H9 (cell line): ENCODE results near the gene MIB2. TPM values are rescaled to one million over a fixed set of nuclear protein-coding genes. Genes with fewer than 3 reads are reported as not detected.

Experiments used
- DNase-seq: peaks from one replicate; pipeline ENCODE4 v3.0.0-alpha.2; 2017
- H2AFZ ChIP-seq: one replicate; pipeline ENCODE4 v1.6.1; 2013; ENCODE audit warnings: mild to moderate bottlenecking, low read length, control low read depth, moderate library complexity
- H2AK5ac ChIP-seq: 2 replicates; pipeline ENCODE4 v1.6.1; 2013; ENCODE audit warnings: low read length, control low read depth, mixed read lengths; ENCODE audit not compliant: insufficient read length
- H2BK120ac ChIP-seq: one replicate; pipeline ENCODE4 v1.6.1; 2013; ENCODE audit warnings: low read depth, mild to moderate bottlenecking, low read length, control low read depth, inconsistent platforms; ENCODE audit not compliant: poor library complexity, severe bottlenecking
- H2BK12ac ChIP-seq: 2 replicates; pipeline ENCODE4 v1.6.1; 2013; ENCODE audit warnings: low read length, control low read depth, mixed read lengths, low read depth; ENCODE audit not compliant: insufficient read length
- H2BK15ac ChIP-seq: 2 replicates; pipeline ENCODE4 v1.6.1; 2013; ENCODE audit warnings: low read depth, low read length, control low read depth
- H2BK20ac ChIP-seq: one replicate; pipeline ENCODE4 v1.6.1; 2013; ENCODE audit warnings: low read depth, mild to moderate bottlenecking, low read length, control low read depth, inconsistent platforms; ENCODE audit not compliant: poor library complexity, severe bottlenecking
- H2BK5ac ChIP-seq: 2 replicates; pipeline ENCODE4 v1.6.1; 2013; ENCODE audit warnings: low read length, control low read depth, mixed read lengths; ENCODE audit not compliant: insufficient read length
- H3K14ac ChIP-seq: 2 replicates; pipeline ENCODE4 v1.6.1; 2013; ENCODE audit warnings: low read length, control low read depth; ENCODE audit not compliant: insufficient read depth
- H3K18ac ChIP-seq: 2 replicates; pipeline ENCODE4 v1.6.1; 2013; ENCODE audit warnings: low read depth, mild to moderate bottlenecking, mixed read lengths, low read length, control low read depth; ENCODE audit not compliant: insufficient read length
- H3K23ac ChIP-seq: 2 replicates; pipeline ENCODE4 v1.6.1; 2013; ENCODE audit warnings: low read length, control low read depth, mixed read lengths, low read depth; ENCODE audit not compliant: insufficient read length
- H3K23me2 ChIP-seq: 2 replicates; pipeline ENCODE4 v1.6.1; 2013; ENCODE audit warnings: low read depth, mild to moderate bottlenecking, mixed read lengths, low read length, control low read depth; ENCODE audit not compliant: insufficient read length, poor library complexity, severe bottlenecking
- H3K27ac ChIP-seq: 2 replicates; pipeline ENCODE4 v1.5.1; 2013; ENCODE audit warnings: low read length, control low read depth, mixed read lengths, low read depth; ENCODE audit not compliant: insufficient read length
- H3K27me3 ChIP-seq: 2 replicates; pipeline ENCODE4 v1.6.1; 2013; ENCODE audit warnings: low read length, control low read depth, inconsistent platforms; ENCODE audit not compliant: insufficient read depth
- H3K4ac ChIP-seq: 2 replicates; pipeline ENCODE4 v1.6.1; 2013; ENCODE audit warnings: low read depth, mild to moderate bottlenecking, control low read depth, inconsistent platforms, low read length, moderate library complexity
- H3K4me1 ChIP-seq: 2 replicates; pipeline ENCODE4 v1.6.1; 2013; ENCODE audit warnings: low read length, control low read depth, inconsistent platforms; ENCODE audit not compliant: insufficient read depth
- H3K4me2 ChIP-seq: 2 replicates; pipeline ENCODE4 v1.6.1; 2013; ENCODE audit warnings: low read length, control low read depth, mixed read lengths; ENCODE audit not compliant: insufficient read length, insufficient read depth
- H3K56ac ChIP-seq: 2 replicates; pipeline ENCODE4 v1.6.1; 2013; ENCODE audit warnings: low read depth, mild to moderate bottlenecking, mixed read lengths, low read length, control low read depth; ENCODE audit not compliant: insufficient read length
- H3K79me1 ChIP-seq: 2 replicates; pipeline ENCODE4 v1.6.1; 2013; ENCODE audit warnings: low read depth, mild to moderate bottlenecking, moderate library complexity, low read length, control low read depth, inconsistent platforms; ENCODE audit not compliant: insufficient read depth, poor library complexity, severe bottlenecking
- H3K79me2 ChIP-seq: 2 replicates; pipeline ENCODE4 v1.6.1; 2013; ENCODE audit warnings: low read length, control low read depth, inconsistent platforms; ENCODE audit not compliant: insufficient read depth
- H3K9ac ChIP-seq: 2 replicates; pipeline ENCODE4 v1.6.1; 2013; ENCODE audit warnings: low read length, control low read depth, mixed read lengths; ENCODE audit not compliant: insufficient read length; ENCODE audit errors: extremely low read depth
- H3K9me3 ChIP-seq: one replicate; pipeline ENCODE4 v1.6.1; 2013; ENCODE audit warnings: low read depth, low read length, inconsistent platforms; ENCODE audit not compliant: control insufficient read depth
- H3T11ph ChIP-seq: one replicate; pipeline ENCODE4 v1.6.1; 2013; ENCODE audit warnings: mild to moderate bottlenecking, low read length, control low read depth, inconsistent platforms
- H4K20me1 ChIP-seq: one replicate; pipeline ENCODE4 v1.6.1; 2013; ENCODE audit not compliant: control insufficient read depth, insufficient read length, insufficient read depth
- H4K5ac ChIP-seq: 2 replicates; pipeline ENCODE4 v1.6.1; 2013; ENCODE audit warnings: low read depth, mild to moderate bottlenecking, mixed read lengths, low read length, control low read depth; ENCODE audit not compliant: insufficient read length
- H4K8ac ChIP-seq: replicated peaks from 2 replicates; pipeline ENCODE4 v1.6.1; 2013; ENCODE audit warnings: low read length, control low read depth, mixed read lengths, low read depth; ENCODE audit not compliant: insufficient read length
- H4K91ac ChIP-seq: 2 replicates; pipeline ENCODE4 v1.6.1; 2013; ENCODE audit warnings: low read depth, mild to moderate bottlenecking, moderate library complexity, mixed read lengths, low read length, control low read depth; ENCODE audit not compliant: insufficient read length
- H3K27ac Mint-ChIP-seq, 3 experiments: 2 replicates in 2 of 3; 3 replicates in 1 of 3; pipeline ENCODE4 v1.8.0; 2020 to 2021; ENCODE audit warnings: mixed read lengths in 3 of 3, mild to moderate bottlenecking in 1 of 3, moderate library complexity in 1 of 3
- H3K27me3 Mint-ChIP-seq: 2 replicates; pipeline ENCODE4 v1.8.0; 2021; ENCODE audit warnings: low read depth, mild to moderate bottlenecking, moderate library complexity, mixed read lengths
- H3K36me3 Mint-ChIP-seq, 3 experiments: 2 replicates in 2 of 3; 3 replicates in 1 of 3; pipeline ENCODE4 v1.8.0; 2020 to 2021; ENCODE audit warnings: low read depth in 3 of 3, mixed read lengths in 3 of 3; ENCODE audit not compliant: insufficient read depth in 1 of 3
- H3K4me1 Mint-ChIP-seq, 2 experiments: 2 replicates each; pipeline ENCODE4 v1.8.0; 2020; ENCODE audit warnings: mixed read lengths in 2 of 2
- H3K4me3 Mint-ChIP-seq, 2 experiments: 2 replicates in 1 of 2; 3 replicates in 1 of 2; pipeline ENCODE4 v1.8.0; 2020 to 2021; ENCODE audit warnings: mild to moderate bottlenecking in 2 of 2, mixed read lengths in 2 of 2, moderate library complexity in 1 of 2
- H3K9me3 Mint-ChIP-seq, 2 experiments: 2 replicates in 1 of 2; 3 replicates in 1 of 2; pipeline ENCODE4 v1.8.0; 2020; ENCODE audit warnings: mild to moderate bottlenecking in 2 of 2, mixed read lengths in 2 of 2, moderate library complexity in 1 of 2
- WGBS: extraction: QIAGEN DNeasy Blood & Tissue Kit; methylation state at CpG from one replicate; pipeline ENCODE4 v1.1.7; 2013; ENCODE audit warnings: missing lambda C conversion rate, low lambda C conversion rate, mixed read lengths; ENCODE audit not compliant: insufficient read length; ENCODE audit errors: extremely low coverage; 5-methylcytosine and 5-hydroxymethylcytosine counted together
- total RNA-seq: library from RNA; stranded (reverse); gene quantifications from 2 replicates; pipeline ENCODE4 v1.2.1, GENCODE V29; 2021
- TF ChIP-seq, protein P1 (sequence below): fragments of 200-600 bp; sonication (generic); conservative IDR thresholded peaks from 3 replicates; pipeline ENCODE4 v1.8.0; 2021; ENCODE audit warnings: antibody characterized with exemption, mild to moderate bottlenecking

The MIB2 gene
- total RNA-seq, 1 experiment from 2014 or later, result 77.8 TPM

DNA sequence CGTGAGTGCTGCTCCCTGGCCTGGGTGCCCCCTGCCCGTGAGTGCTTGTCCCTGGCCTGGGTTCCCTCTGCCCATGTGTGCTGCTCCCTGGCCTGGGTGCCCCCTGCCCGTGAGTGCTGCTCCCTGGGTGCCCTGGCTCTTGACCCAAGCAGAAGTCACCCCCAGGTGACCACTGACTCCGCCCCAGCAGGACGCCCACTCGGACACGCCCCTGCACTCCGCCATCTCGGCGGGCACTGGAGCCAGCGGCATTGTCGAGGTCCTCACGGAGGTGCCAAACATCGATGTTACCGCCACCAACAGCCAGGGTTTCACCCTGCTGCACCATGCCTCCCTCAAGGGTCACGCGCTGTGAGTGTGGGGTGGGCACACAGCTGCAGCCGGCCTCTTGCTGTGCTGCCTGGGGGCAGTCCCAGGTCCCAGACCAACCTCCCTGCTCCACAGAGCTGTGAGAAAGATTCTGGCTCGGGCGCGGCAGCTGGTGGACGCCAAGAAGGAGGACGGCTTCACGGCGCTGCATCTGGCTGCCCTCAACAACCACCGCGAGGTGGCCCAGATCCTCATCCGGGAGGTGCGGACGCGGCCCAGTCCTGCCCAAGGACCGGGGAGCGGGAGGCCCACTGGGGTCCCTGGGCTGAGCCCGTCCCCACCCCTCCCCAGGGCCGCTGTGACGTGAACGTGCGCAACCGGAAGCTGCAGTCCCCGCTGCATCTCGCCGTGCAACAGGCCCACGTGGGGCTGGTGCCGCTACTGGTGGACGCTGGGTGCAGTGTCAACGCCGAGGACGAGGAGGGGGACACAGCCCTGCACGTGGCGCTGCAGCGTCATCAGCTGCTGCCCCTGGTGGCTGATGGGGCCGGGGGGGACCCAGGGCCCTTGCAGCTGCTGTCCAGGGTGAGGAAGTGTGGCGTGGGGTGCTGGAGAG, 12.8 kb downstream of the MIB2 start:
- no CpG with 5 or more reads among the region's 53 CpGs for WGBS
- Histone ChIP-seq H3T11ph (no peak overlapping the region), H3K4ac (no peak overlapping the region), H3K27me3 (no peaks in the 10 kb centered on the region; the same call in 1 of the 2 replicates), H4K8ac (no peak overlapping the region), H2AK5ac (no peak overlapping the region), H3K27ac (no peak overlapping the region), H3K18ac (no peak overlapping the region), H3K23me2 (peaks cover 7% of the 10 kb centered on the region), H3K79me1 (no peaks in the 10 kb centered on the region), H2AFZ (no peak overlapping the region), H4K20me1 (no peaks in the 10 kb centered on the region), H3K23ac (no peak overlapping the region), H3K9ac (no peak overlapping the region), H3K14ac (no peak overlapping the region; the same call in 1 of the 2 replicates), H3K4me1 (no peaks in the 10 kb centered on the region), H4K91ac (no peak overlapping the region), H3K9me3 (no peaks in the 10 kb centered on the region), H2BK120ac (no peak overlapping the region), H4K5ac (no peak overlapping the region), H2BK15ac (no peak overlapping the region), H2BK5ac (no peak overlapping the region), H2BK20ac (no peak overlapping the region), H2BK12ac (no peak overlapping the region), H3K4me2 (no peak overlapping the region), H3K79me2 (no peaks in the 10 kb centered on the region), H3K56ac (no peak overlapping the region)
- TF ChIP-seq, protein P1, sequence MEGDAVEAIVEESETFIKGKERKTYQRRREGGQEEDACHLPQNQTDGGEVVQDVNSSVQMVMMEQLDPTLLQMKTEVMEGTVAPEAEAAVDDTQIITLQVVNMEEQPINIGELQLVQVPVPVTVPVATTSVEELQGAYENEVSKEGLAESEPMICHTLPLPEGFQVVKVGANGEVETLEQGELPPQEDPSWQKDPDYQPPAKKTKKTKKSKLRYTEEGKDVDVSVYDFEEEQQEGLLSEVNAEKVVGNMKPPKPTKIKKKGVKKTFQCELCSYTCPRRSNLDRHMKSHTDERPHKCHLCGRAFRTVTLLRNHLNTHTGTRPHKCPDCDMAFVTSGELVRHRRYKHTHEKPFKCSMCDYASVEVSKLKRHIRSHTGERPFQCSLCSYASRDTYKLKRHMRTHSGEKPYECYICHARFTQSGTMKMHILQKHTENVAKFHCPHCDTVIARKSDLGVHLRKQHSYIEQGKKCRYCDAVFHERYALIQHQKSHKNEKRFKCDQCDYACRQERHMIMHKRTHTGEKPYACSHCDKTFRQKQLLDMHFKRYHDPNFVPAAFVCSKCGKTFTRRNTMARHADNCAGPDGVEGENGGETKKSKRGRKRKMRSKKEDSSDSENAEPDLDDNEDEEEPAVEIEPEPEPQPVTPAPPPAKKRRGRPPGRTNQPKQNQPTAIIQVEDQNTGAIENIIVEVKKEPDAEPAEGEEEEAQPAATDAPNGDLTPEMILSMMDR, result no peak
- Mint-ChIP-seq H3K27me3 (peaks cover 12% of the 10 kb centered on the region), H3K4me1 (peaks cover 2% of the 10 kb centered on the region in 2 experiments; a peak in 2 of 4 replicates), H3K9me3 (no peaks in the 10 kb centered on the region), H3K4me3 (no peak overlapping the region), H3K36me3 (no peaks in the 10 kb centered on the region), H3K27ac (no peak overlapping the region)
- DNase-seq, result peak; percentile 28
